ENCODE data around the gene SLC25A48. TPM values are rescaled to one million over a fixed set of nuclear protein-coding genes. Genes with fewer than 3 reads are reported as not detected.

SLC25A48 gene
- total RNA-seq, 1 experiment from 2014 or later = not detected

GRCh38 chr5:135850671-135851070, 16.2 kb downstream of the SLC25A48 start:
- Histone ChIP-seq H2AFZ (no peak overlapping the region), H4K20me1 (ENCODE audit: insufficient read depth) (no peaks in the 10 kb centered on the region), H3K79me2 (ENCODE audit: low read depth) (no peaks in the 10 kb centered on the region), H3K4me3 (no peak overlapping the region), H3K4me2 (no peak overlapping the region), H3F3A (ENCODE audit: insufficient read depth, low read depth) (no peaks in the 10 kb centered on the region), H3K9me2 (ENCODE audit: insufficient read depth) (no peaks in the 10 kb centered on the region), H3K27ac (no peak overlapping the region), H3K27me3 (ENCODE audit: insufficient read depth, low read depth) (peaks cover 70% of the 10 kb centered on the region), H3K36me3 (ENCODE audit: low read depth) (no peaks in the 10 kb centered on the region), H3K4me1 (replicated peaks; ENCODE audit: insufficient read depth) (no peaks in the 10 kb centered on the region), H3K9me3 (ENCODE audit: insufficient read depth, low read depth) (no peaks in the 10 kb centered on the region)
- ChIA-PET CTCF (no interaction called here), POLR2A (ENCODE audit: unreplicated experiment) (no interaction called here)
- BruUV-seq (replicated peaks) = no TSS peak
- no peak for DNase-seq
- intact Hi-C loops (cut with micrococcal nuclease; ENCODE audit: unreplicated experiment) = no loop called here
- TF ChIP-seq CTCF (conservative IDR thresholded peaks at IDR 0.05) (no peak), EZH2 (IDR thresholded peaks at IDR 0.05; ENCODE audit: low read depth) (no peak)

GRCh38 chr5:135851186-135851914, 16.9 kb downstream of the SLC25A48 start:
- Histone ChIP-seq H3K4me2 (no peak overlapping the region), H3K27me3 (ENCODE audit: insufficient read depth, low read depth) (peaks cover 77% of the 10 kb centered on the region), H4K20me1 (ENCODE audit: insufficient read depth) (no peaks in the 10 kb centered on the region), H3K4me1 (replicated peaks; ENCODE audit: insufficient read depth) (no peaks in the 10 kb centered on the region), H3K27ac (no peak overlapping the region), H3K9me2 (ENCODE audit: insufficient read depth) (no peaks in the 10 kb centered on the region), H3K9me3 (ENCODE audit: insufficient read depth, low read depth) (no peaks in the 10 kb centered on the region), H2AFZ (no peak overlapping the region), H3K79me2 (ENCODE audit: low read depth) (no peaks in the 10 kb centered on the region), H3K4me3 (no peak overlapping the region), H3F3A (ENCODE audit: insufficient read depth, low read depth) (no peaks in the 10 kb centered on the region), H3K36me3 (ENCODE audit: low read depth) (no peaks in the 10 kb centered on the region)
- ChIA-PET POLR2A (ENCODE audit: unreplicated experiment) (no interaction called here), CTCF (no interaction called here)
- DNase-seq = no peak
- intact Hi-C loops (cut with micrococcal nuclease; ENCODE audit: unreplicated experiment) = no loop called here
- no peak for TF ChIP-seq CTCF (conservative IDR thresholded peaks at IDR 0.05)
- TF ChIP-seq EZH2 (IDR thresholded peaks at IDR 0.05; ENCODE audit: low read depth) = no peak
- BruUV-seq (replicated peaks) = no TSS peak

DNA sequence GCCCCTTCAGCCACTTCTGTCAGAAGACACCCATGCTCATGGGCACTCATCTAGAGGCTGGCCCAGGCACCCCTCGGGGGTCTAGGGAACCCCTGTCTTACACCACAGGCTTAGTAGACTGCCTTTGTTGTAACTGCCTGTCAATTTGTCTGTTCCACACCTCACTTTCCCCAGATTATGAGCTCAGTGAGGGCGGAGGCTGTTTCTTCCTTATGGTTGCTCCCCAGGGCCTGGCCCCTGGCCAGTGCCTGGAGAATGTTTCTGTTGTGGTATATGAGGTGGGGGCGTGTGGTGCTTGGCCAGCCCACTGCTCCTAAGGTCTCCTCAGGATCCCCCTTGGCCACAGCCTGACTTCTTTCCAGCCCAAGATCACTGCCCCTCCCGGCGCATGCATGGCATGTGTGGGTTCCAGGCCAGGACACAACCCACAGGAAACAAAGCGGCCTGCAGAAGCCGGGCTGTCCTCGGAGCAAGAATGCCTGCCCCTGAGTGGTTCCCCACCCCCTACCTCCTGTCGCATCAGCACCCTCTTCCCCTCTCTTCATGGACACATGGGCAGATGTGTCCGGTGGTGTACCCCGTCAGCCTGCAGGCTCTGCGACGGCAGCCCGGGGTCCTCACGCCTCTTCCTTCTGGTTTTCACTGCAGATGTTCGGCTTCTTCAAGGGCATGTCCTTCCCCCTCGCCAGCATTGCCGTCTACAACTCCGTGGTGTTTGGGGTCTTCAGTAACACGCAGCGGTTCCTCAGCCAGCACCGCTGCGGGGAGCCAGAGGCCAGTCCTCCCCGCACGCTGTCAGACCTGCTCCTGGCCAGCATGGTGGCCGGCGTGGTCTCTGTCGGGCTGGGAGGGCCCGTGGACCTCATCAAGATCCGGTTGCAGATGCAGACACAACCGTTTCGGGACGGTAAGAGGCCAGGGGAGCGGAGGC, 17.7 kb downstream of the SLC25A48 start:
- no peaks in the 10 kb centered on the region for H3K9me3 ChIP-seq (ENCODE audit: insufficient read depth, low read depth)
- BruUV-seq (replicated peaks) = no TSS peak
- no peak overlapping the region for H3K4me3 ChIP-seq
- intact Hi-C loops (cut with micrococcal nuclease; ENCODE audit: unreplicated experiment) = no loop called here
- ChIA-PET CTCF (no interaction called here), POLR2A (ENCODE audit: unreplicated experiment) (no interaction called here)
- peaks cover 85% of the 10 kb centered on the region for H3K27me3 ChIP-seq (ENCODE audit: insufficient read depth, low read depth)
- no peak overlapping the region for H2AFZ ChIP-seq
- DNase-seq = no peak
- no peaks in the 10 kb centered on the region for H3K4me1 ChIP-seq (replicated peaks; ENCODE audit: insufficient read depth)
- no peaks in the 10 kb centered on the region for H3K79me2 ChIP-seq (ENCODE audit: low read depth)
- H3F3A ChIP-seq (ENCODE audit: insufficient read depth, low read depth) = no peaks in the 10 kb centered on the region
- no peak overlapping the region for H3K4me2 ChIP-seq
- no peaks in the 10 kb centered on the region for H4K20me1 ChIP-seq (ENCODE audit: insufficient read depth)
- H3K36me3 ChIP-seq (ENCODE audit: low read depth) = no peaks in the 10 kb centered on the region
- no peak for TF ChIP-seq CTCF (conservative IDR thresholded peaks at IDR 0.05)
- TF ChIP-seq EZH2 (IDR thresholded peaks at IDR 0.05; ENCODE audit: low read depth) = no peak
- H3K9me2 ChIP-seq (ENCODE audit: insufficient read depth) = no peaks in the 10 kb centered on the region
- H3K27ac ChIP-seq = no peak overlapping the region
